HPDE6-E6E7 (cell line): ENCODE measurements around the gene TNFRSF13B.
"Not testable (repeated sequence)": the region's sequence is repeated elsewhere in the genome, so short reads cannot be mapped to it uniquely, and the experiment has no call there.

Experiments used
- DNase-seq: peaks from one replicate; pipeline ENCODE4 v3.0.0; 2011; ENCODE audit warnings: missing footprints; ENCODE audit errors: extremely low spot score

TNFRSF13B gene

GRCh38 chr17:16911141-16911937, 60.6 kb downstream of the TNFRSF13B start:
- no peak for DNase-seq

GRCh38 chr17:16910341-16910740, 61.6 kb downstream of the TNFRSF13B start:
- DNase-seq = no peak

- no peak for DNase-seq
Observed at GRCh38 chr17:16909472-16910246, 62.3 kb downstream of the TNFRSF13B start.

- DNase-seq = no peak
Observed at GRCh38 chr17:16908273-16908672, 63.6 kb downstream of the TNFRSF13B start.

GRCh38 chr17:16906680-16907079, 65.2 kb downstream of the TNFRSF13B start:
- no peak for DNase-seq

- DNase-seq = no peak
Observed at GRCh38 chr17:16905593-16906191, 66.2 kb downstream of the TNFRSF13B start.

- DNase-seq = not testable (repeated sequence)
Observed at GRCh38 chr17:16903070-16903469, 68.8 kb downstream of the TNFRSF13B start.

GRCh38 chr17:16900288-16900882, 71.5 kb downstream of the TNFRSF13B start:
- DNase-seq = no peak

- DNase-seq = not testable (repeated sequence)
Observed at GRCh38 chr17:16897211-16897896, 74.6 kb downstream of the TNFRSF13B start.

GRCh38 chr17:16896235-16896634, 75.7 kb downstream of the TNFRSF13B start:
- not testable (repeated sequence) for DNase-seq

GRCh38 chr17:16893527-16893926, 78.4 kb downstream of the TNFRSF13B start:
- not testable (repeated sequence) for DNase-seq

GRCh38 chr17:16892876-16893454, 79.0 kb downstream of the TNFRSF13B start:
- DNase-seq = not testable (repeated sequence)

GRCh38 chr17:16889088-16889465, 82.8 kb downstream of the TNFRSF13B start:
- no peak for DNase-seq
